ENCODE data around the gene DIO1. TPM values are rescaled to one million over a fixed set of nuclear protein-coding genes. Genes with fewer than 3 reads are reported as not detected.

The DIO1 gene
- not detected in 2 replicates for total RNA-seq

DNA sequence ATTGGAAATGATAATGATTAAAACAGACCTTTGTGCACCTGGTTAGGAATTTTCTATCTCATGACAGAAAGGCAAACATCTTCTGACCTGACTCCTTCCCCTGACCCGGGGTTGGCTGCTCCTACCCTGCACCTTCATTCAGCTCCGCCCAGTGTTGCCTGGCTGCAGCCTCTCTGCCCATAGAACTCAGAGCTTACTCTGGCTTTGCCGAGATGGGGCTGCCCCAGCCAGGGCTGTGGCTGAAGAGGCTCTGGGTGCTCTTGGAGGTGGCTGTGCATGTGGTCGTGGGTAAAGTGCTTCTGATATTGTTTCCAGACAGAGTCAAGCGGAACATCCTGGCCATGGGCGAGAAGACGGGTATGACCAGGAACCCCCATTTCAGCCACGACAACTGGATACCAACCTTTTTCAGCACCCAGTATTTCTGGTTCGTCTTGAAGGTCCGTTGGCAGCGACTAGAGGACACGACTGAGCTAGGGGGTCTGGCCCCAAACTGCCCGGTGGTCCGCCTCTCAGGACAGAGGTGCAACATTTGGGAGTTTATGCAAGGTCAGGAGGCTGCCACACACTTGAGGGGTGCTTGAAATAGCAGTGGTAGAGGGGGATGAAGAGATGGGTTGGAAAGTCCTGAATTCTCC is at the start of gene DIO1:
Gene DIO1, plus strand, starts transcription at position 189 of the 638 bp plus-strand sequence. Its CDS starts 24 bp downstream, at position 213.

DNA sequence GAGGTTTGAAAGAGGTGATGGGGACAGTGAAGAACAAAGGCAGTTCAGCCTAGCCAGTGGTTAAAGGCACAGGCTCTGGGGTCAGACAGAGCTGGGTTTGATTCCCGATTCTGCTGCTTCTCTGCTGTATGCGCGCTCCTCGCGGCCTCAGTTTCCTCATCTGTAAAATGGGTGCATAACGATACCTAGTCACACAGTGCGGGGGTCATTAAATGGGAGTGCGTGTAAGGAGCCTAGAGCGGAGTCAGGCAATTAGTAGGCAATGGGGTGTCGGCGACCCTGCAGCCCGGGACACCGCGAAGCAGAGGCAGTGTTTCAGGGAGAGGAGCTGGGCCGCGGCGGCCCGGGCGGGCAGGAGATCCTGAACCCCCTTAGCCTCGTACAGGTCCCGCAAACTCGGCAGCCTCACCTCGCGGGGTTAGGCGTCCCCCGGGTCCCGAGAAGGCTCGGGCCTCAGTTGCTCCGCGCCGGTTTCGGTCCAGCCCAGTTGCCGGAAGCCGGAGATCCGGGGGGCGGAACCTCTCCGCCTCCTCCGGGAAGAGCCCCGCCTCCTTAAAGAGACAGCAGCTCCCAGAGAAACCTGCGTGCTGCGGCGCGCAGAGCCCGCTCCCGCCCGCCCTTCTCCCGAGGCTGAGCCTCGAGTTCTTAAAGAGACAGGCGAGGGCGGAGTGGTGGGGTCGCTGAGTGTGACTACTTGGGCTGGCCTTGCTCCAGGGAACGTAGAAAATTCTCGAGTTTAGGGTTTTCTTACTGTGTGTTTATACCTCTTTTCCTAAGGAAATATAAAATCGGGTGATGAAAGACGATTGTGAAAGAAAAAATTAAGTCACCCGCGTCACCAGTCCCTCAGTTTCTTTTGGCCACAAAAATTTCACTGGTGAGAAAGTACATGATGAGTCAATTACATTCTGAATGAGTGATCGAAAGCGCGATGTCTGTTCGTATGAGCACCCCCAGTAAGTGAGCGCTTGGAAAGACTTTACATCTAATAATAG is 4.4 kb upstream of the DIO1 start, which contains the start of gene YIPF1:
Gene YIPF1, minus strand, starts transcription at position 494 of the 995 bp plus-strand sequence. CDS start 860 bp downstream, outside the sequence.

DNA sequence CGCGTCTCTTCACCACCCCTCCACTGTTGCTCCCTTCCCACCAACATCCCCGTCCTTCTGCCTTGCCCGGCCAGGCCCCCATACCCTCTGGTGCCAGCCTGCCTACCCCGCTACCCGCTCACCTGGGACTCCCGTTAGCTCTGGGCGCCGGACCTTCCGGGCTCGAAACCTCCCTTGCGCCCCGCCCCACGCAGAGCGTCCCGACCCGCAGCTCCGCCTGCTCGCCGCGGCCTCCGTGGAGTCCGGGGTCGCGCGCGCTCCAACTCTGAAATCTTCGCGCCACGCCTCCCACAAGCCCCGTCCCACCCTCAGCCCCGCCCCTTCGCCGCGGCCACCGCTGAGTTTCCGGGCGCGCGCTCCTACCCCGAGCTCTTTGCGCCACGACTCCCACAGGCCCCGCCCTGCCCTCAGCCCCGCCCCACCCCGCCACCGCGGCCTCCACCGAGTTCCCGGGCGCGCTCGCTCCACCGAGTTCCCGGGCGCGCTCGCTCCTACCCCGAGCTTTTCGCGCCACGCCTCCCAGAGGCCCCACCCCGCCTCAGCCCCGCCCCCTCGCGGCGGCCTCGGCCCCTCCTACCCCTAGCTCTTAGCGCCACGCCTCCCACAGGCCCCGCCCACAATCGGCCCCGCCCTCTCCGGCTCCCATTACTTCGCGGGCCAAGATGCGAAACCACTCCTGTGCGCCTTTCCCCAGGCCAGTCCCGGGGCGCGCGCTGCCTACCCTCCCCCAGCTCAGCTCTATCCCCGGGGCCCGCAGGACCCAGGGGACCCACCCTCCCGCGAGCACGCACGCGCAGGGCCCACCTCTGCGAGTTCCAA is 51.7 kb downstream of the DIO1 start, which contains the start of gene IFT25:
Gene IFT25, minus strand, starts transcription at position 267 of the 819 bp plus-strand sequence. CDS start 5,617 bp downstream, outside the sequence.

DNA sequence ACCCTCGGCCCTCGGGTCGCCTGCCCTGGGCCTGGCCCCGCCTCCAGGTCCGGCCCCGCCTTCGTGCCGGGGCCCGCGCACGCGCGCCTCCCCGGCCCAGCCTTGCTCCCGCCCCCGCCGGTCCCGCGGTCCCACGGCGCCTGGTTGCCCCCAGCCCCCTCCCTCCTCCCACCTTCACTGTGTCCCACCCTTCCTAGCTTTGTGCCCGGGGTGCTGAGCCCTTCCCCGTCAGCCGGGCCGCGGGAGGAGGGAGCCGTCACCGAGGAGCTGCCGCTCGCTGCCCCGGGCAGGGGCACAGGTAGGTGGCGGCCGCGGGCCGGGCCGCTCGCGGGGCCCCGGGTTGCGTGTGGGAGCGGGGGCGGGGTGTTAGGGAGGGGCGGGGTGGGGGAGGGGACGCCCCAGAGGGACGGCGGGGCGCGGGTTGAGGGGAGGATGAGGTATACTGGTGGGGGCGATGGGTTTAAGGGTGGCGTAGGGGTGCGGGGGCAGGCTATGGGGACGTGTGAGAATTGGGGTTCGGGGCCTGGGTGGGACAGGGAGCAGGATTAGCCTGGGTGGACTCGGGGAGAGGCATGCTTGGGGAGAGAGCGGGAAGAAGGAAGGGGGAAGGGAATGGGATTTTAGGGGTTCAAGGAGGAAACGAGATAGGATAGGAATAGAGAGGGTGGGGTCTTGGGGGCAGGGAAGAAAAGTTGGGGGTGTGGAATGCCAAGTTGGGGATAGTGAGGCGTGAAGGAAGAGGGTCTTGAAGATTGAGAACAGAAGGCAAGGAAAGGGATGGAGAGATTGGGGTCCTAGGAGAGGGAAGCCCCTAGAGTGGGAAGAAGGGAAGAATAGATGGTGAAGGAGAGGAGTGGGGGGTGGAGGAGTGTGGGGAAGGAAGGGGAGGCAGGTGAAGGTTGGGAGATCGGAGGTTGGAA is 52.5 kb downstream of the DIO1 start, which contains the start of gene LRRC42:
Gene LRRC42, plus strand, starts transcription at position 99 of the 920 bp plus-strand sequence. CDS start 5,650 bp downstream, outside the sequence.

Other genes with a start within 250 kb of the DIO1 start
- 1.8 and 4.2 TPM in 2 replicates for gene GLIS1, start 155.0 kb upstream of the DIO1 start, total RNA-seq
- gene NDC1, start 55.9 kb upstream of the DIO1 start, total RNA-seq: 16.8 and 28.6 TPM in 2 replicates
- 25.6 and 31.5 TPM in 2 replicates for gene YIPF1, start 4.4 kb upstream of the DIO1 start, total RNA-seq
- 12.1 and 26.0 TPM in 2 replicates for gene IFT25, start 51.5 kb downstream of the DIO1 start, total RNA-seq
- 33.5 and 33.9 TPM in 2 replicates for gene LRRC42, start 52.2 kb downstream of the DIO1 start, total RNA-seq
- not detected in 2 replicates for gene LDLRAD1, start 124.0 kb downstream of the DIO1 start, total RNA-seq
- gene TMEM59, start 159.0 kb downstream of the DIO1 start, total RNA-seq: 190 and 311 TPM in 2 replicates
- 2.2 and 3.5 TPM in 2 replicates for gene TCEANC2, start 159.4 kb downstream of the DIO1 start, total RNA-seq